ENCODE data around the gene SGMS1. TPM values are rescaled to one million over a fixed set of nuclear protein-coding genes. Genes with fewer than 3 reads are reported as not detected.
"Not testable (repeated sequence)": the region's sequence is repeated elsewhere in the genome, so short reads cannot be mapped to it uniquely, and the experiment has no call there.

SGMS1 gene
- total and polyA plus RNA-seq, 2 donors: 14.7 to 25.5 TPM

GRCh38 chr10:50453940-50454339 lies 169.8 kb downstream of the SGMS1 start:
- Histone ChIP-seq H3K4me3 (ENCODE audit: low read length in 2 of 2) (no peak overlapping the region), H3K27me3 (ENCODE audit: control insufficient read depth in 2 of 2, insufficient read depth in 1 of 2, low read length in 1 of 2) (no peaks in the 10 kb centered on the region), H3K4me1 (ENCODE audit: control insufficient read depth in 2 of 2, insufficient read depth in 2 of 2, low read length in 2 of 2) (no peaks in the 10 kb centered on the region), H3K27ac (ENCODE audit: low read depth in 1 of 2, low read length in 1 of 2) (no peak overlapping the region), H3K36me3 (ENCODE audit: control insufficient read depth in 2 of 2, insufficient read depth in 2 of 2, low read length in 1 of 2) (no peaks in the 10 kb centered on the region), H3K9me3 (ENCODE audit: control insufficient read depth in 2 of 2, insufficient read depth in 1 of 2, low read length in 1 of 2) (no peaks in the 10 kb centered on the region)
- 96% methylated on average over 1 of the region's 1 CpG for WGBS
- DNase-seq (ENCODE audit: low read depth in 6 of 9, low spot score in 9 of 9): no peak

DNA sequence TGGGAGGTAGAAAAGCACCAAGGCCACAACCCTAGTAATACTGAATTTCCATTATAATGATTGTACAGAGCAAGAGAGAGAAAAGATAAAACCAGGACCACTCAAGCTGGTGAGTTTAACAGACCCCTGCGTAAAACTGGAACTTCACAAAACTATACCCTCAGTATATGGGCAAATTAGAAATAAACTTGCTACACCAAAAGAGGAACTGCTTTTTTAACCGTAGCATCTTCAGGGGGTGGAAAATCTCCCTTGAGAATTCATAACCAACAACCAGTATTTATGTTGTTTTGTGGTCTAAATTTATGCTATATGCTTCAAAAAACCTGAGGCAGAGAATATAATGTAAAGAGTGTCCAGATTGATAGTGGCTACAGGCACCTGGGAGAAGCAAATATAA lies 171.2 kb downstream of the SGMS1 start:
- Histone ChIP-seq H3K27me3 (ENCODE audit: control insufficient read depth in 2 of 2, insufficient read depth in 1 of 2, low read length in 1 of 2) (no peaks in the 10 kb centered on the region), H3K27ac (ENCODE audit: low read depth in 1 of 2, low read length in 1 of 2) (no peak overlapping the region), H3K9me3 (ENCODE audit: control insufficient read depth in 2 of 2, insufficient read depth in 1 of 2, low read length in 1 of 2) (no peaks in the 10 kb centered on the region), H3K4me3 (ENCODE audit: low read length in 2 of 2) (no peak overlapping the region), H3K4me1 (ENCODE audit: control insufficient read depth in 2 of 2, insufficient read depth in 2 of 2, low read length in 2 of 2) (no peaks in the 10 kb centered on the region), H3K36me3 (ENCODE audit: control insufficient read depth in 2 of 2, insufficient read depth in 2 of 2, low read length in 1 of 2) (no peaks in the 10 kb centered on the region)
- no peak for DNase-seq (ENCODE audit: low read depth in 6 of 9, low spot score in 9 of 9)
- WGBS: 56% methylated on average over 2 of the region's 2 CpGs

DNA sequence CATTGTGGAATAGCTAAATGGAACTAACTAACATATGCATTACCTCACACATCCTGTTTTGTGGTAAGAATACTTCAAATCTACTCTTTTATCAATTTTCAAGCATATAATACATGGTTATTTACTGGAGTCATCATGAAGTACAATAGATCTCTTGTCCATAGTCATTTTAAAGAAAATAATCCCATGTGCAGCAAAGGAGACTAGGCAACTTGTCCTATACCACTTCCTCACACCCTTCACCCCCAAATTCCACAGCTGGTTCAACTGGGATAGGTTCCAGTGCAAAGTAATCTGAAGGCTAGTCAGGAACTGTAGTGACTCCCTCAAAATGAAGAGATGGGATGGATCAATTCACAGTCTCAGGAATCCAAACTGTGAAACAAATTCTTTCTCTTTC lies 176.1 kb downstream of the SGMS1 start:
- H3K27ac ChIP-seq (ENCODE audit: low read depth in 1 of 2, low read length in 1 of 2): no peak overlapping the region
- H3K4me3 ChIP-seq (ENCODE audit: low read length in 2 of 2): no peak overlapping the region
- no peaks in the 10 kb centered on the region for H3K27me3 ChIP-seq (ENCODE audit: control insufficient read depth in 2 of 2, insufficient read depth in 1 of 2, low read length in 1 of 2)
- H3K36me3 ChIP-seq (ENCODE audit: control insufficient read depth in 2 of 2, insufficient read depth in 2 of 2, low read length in 1 of 2): no peaks in the 10 kb centered on the region
- no peak for DNase-seq (ENCODE audit: low read depth in 6 of 9, low spot score in 9 of 9)
- no peaks in the 10 kb centered on the region for H3K9me3 ChIP-seq (ENCODE audit: control insufficient read depth in 2 of 2, insufficient read depth in 1 of 2, low read length in 1 of 2)
- no peaks in the 10 kb centered on the region for H3K4me1 ChIP-seq (ENCODE audit: control insufficient read depth in 2 of 2, insufficient read depth in 2 of 2, low read length in 2 of 2)

- H3K27me3 ChIP-seq (ENCODE audit: control insufficient read depth in 2 of 2, insufficient read depth in 1 of 2, low read length in 1 of 2); H3K9me3 ChIP-seq (ENCODE audit: control insufficient read depth in 2 of 2, insufficient read depth in 1 of 2, low read length in 1 of 2): not testable (repeated sequence)
- 91% methylated on average over 5 of the region's 5 CpGs for WGBS
Observed at GRCh38 chr10:50445777-50446176, 178.0 kb downstream of the SGMS1 start.

GRCh38 chr10:50440489-50440888 lies 183.3 kb downstream of the SGMS1 start:
- Histone ChIP-seq H3K27me3 (ENCODE audit: control insufficient read depth in 2 of 2, insufficient read depth in 1 of 2, low read length in 1 of 2) (no peaks in the 10 kb centered on the region), H3K9me3 (ENCODE audit: control insufficient read depth in 2 of 2, insufficient read depth in 1 of 2, low read length in 1 of 2) (no peaks in the 10 kb centered on the region), H3K36me3 (ENCODE audit: control insufficient read depth in 2 of 2, insufficient read depth in 2 of 2, low read length in 1 of 2) (no peaks in the 10 kb centered on the region), H3K27ac (ENCODE audit: low read depth in 1 of 2, low read length in 1 of 2) (no peak overlapping the region), H3K4me3 (ENCODE audit: low read length in 2 of 2) (no peak overlapping the region), H3K4me1 (ENCODE audit: control insufficient read depth in 2 of 2, insufficient read depth in 2 of 2, low read length in 2 of 2) (peaks cover 0 to 11% of the 10 kb centered on the region in 2 donors)
- no peak for DNase-seq (ENCODE audit: low read depth in 6 of 9, low spot score in 9 of 9)
- WGBS: 91% methylated on average over 4 of the region's 4 CpGs

More at GRCh38 chr10:50445777-50446176, 178.0 kb downstream of the SGMS1 start:
- H3K4me1 ChIP-seq (ENCODE audit: control insufficient read depth in 2 of 2, insufficient read depth in 2 of 2, low read length in 2 of 2); DNase-seq (ENCODE audit: low read depth in 6 of 9, low spot score in 9 of 9); H3K36me3 ChIP-seq (ENCODE audit: control insufficient read depth in 2 of 2, insufficient read depth in 2 of 2, low read length in 1 of 2); H3K4me3 ChIP-seq (ENCODE audit: low read length in 2 of 2); H3K27ac ChIP-seq (ENCODE audit: low read depth in 1 of 2, low read length in 1 of 2): not testable (repeated sequence)

DNA sequence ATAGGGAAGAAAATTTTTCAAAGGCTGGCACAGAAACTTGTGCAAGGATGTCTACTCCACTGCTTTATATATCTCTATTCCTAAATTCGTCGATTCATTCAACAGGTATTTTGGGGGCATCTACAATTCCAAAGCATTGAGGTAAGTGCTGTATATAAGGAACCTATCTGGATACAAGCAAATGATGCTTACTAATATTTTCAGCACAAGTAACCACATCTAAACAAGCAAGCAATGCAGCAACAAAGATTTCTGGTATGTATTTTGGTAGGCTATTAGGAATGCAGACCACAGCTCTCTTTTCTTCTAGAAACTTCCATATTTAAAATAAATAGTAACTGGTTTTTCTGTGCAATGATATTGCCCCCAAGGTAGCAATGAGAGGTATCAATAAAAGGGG lies 183.9 kb downstream of the SGMS1 start:
- Histone ChIP-seq H3K4me3 (ENCODE audit: low read length in 2 of 2) (no peak overlapping the region), H3K9me3 (ENCODE audit: control insufficient read depth in 2 of 2, insufficient read depth in 1 of 2, low read length in 1 of 2) (no peaks in the 10 kb centered on the region), H3K27me3 (ENCODE audit: control insufficient read depth in 2 of 2, insufficient read depth in 1 of 2, low read length in 1 of 2) (no peaks in the 10 kb centered on the region), H3K4me1 (ENCODE audit: control insufficient read depth in 2 of 2, insufficient read depth in 2 of 2, low read length in 2 of 2) (peaks cover 0 to 11% of the 10 kb centered on the region in 2 donors), H3K36me3 (ENCODE audit: control insufficient read depth in 2 of 2, insufficient read depth in 2 of 2, low read length in 1 of 2) (no peaks in the 10 kb centered on the region), H3K27ac (ENCODE audit: low read depth in 1 of 2, low read length in 1 of 2) (no peak overlapping the region)
- 97% methylated on average over 2 of the region's 2 CpGs for WGBS
- DNase-seq (ENCODE audit: low read depth in 6 of 9, low spot score in 9 of 9): no peak

- peak in 1 of 9 donors; percentile 35 for DNase-seq (ENCODE audit: low read depth in 6 of 9, low spot score in 9 of 9)
- WGBS: 98% methylated on average over 2 of the region's 2 CpGs
- Histone ChIP-seq H3K4me3 (ENCODE audit: low read length in 2 of 2) (no peak overlapping the region), H3K4me1 (ENCODE audit: control insufficient read depth in 2 of 2, insufficient read depth in 2 of 2, low read length in 2 of 2) (peaks cover 0 to 11% of the 10 kb centered on the region in 2 donors), H3K27ac (ENCODE audit: low read depth in 1 of 2, low read length in 1 of 2) (no peak overlapping the region), H3K27me3 (ENCODE audit: control insufficient read depth in 2 of 2, insufficient read depth in 1 of 2, low read length in 1 of 2) (no peaks in the 10 kb centered on the region), H3K36me3 (ENCODE audit: control insufficient read depth in 2 of 2, insufficient read depth in 2 of 2, low read length in 1 of 2) (no peaks in the 10 kb centered on the region), H3K9me3 (ENCODE audit: control insufficient read depth in 2 of 2, insufficient read depth in 1 of 2, low read length in 1 of 2) (no peaks in the 10 kb centered on the region)
Observed at GRCh38 chr10:50439187-50439586, 184.6 kb downstream of the SGMS1 start.

- H3K4me3 ChIP-seq (ENCODE audit: low read length in 2 of 2): no peak overlapping the region
- H3K27me3 ChIP-seq (ENCODE audit: control insufficient read depth in 2 of 2, insufficient read depth in 1 of 2, low read length in 1 of 2): no peaks in the 10 kb centered on the region
- H3K27ac ChIP-seq (ENCODE audit: low read depth in 1 of 2, low read length in 1 of 2): no peak overlapping the region
- peaks cover 0 to 11% of the 10 kb centered on the region in 2 donors for H3K4me1 ChIP-seq (ENCODE audit: control insufficient read depth in 2 of 2, insufficient read depth in 2 of 2, low read length in 2 of 2)
- no peaks in the 10 kb centered on the region for H3K36me3 ChIP-seq (ENCODE audit: control insufficient read depth in 2 of 2, insufficient read depth in 2 of 2, low read length in 1 of 2)
- H3K9me3 ChIP-seq (ENCODE audit: control insufficient read depth in 2 of 2, insufficient read depth in 1 of 2, low read length in 1 of 2): no peaks in the 10 kb centered on the region
- no peak for DNase-seq (ENCODE audit: low read depth in 6 of 9, low spot score in 9 of 9)
- 97% methylated on average over 6 of the region's 6 CpGs for WGBS
Observed at GRCh38 chr10:50438049-50438936, 185.5 kb downstream of the SGMS1 start.

DNA sequence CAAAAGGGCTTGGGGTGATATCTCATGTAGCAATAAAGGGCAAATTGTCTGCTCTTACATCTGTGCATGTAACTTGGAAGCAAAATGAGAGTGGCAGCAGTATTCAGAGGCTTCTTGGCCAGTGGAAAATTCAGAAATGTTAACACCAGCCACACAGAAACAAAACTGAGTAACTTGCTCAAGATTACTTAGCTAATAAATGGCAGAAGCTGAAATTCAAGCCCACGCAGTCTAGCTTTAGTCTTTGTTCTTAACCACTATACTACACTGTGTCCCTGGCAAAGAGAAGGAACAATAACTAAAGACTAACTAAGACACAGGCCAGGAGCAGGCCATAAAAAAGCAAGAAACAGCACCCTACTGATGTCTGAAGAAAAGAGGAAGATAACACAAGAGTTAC lies 186.5 kb downstream of the SGMS1 start:
- no peak overlapping the region for H3K4me3 ChIP-seq (ENCODE audit: low read length in 2 of 2)
- DNase-seq (ENCODE audit: low read depth in 6 of 9, low spot score in 9 of 9): no peak
- no peaks in the 10 kb centered on the region for H3K9me3 ChIP-seq (ENCODE audit: control insufficient read depth in 2 of 2, insufficient read depth in 1 of 2, low read length in 1 of 2)
- H3K36me3 ChIP-seq (ENCODE audit: control insufficient read depth in 2 of 2, insufficient read depth in 2 of 2, low read length in 1 of 2): peaks cover 0 to 2% of the 10 kb centered on the region in 2 donors
- H3K27me3 ChIP-seq (ENCODE audit: control insufficient read depth in 2 of 2, insufficient read depth in 1 of 2, low read length in 1 of 2): no peaks in the 10 kb centered on the region
- H3K27ac ChIP-seq (ENCODE audit: low read depth in 1 of 2, low read length in 1 of 2): no peak overlapping the region
- peaks cover 0 to 11% of the 10 kb centered on the region in 2 donors for H3K4me1 ChIP-seq (ENCODE audit: control insufficient read depth in 2 of 2, insufficient read depth in 2 of 2, low read length in 2 of 2)
- WGBS: 98% methylated on average over 1 of the region's 1 CpG
